K562 (cell line): ENCODE measurements around the gene ZNF438. TPM values are rescaled to one million over a fixed set of nuclear protein-coding genes. Genes with fewer than 3 reads are reported as not detected.

Experiments used
- ATAC-seq: fragments of 200-7000 bp; cut with Tn5 transposase; 3 replicates; pipeline ENCODE4 v1.9.1; 2020; ENCODE audit warnings: moderate library complexity
- BruUV-seq: library from RNA; stranded (reverse); fragments of 400-500 nt; replicated peaks from 2 replicates; lab custom pipeline; 2021; lab: Mats Ljungman, UMichigan
- CTCF ChIA-PET: fragments of 300-600 bp; formaldehyde crosslinking; extraction: SDS; loops from one replicate; lab custom pipeline; 2021; ENCODE audit warnings: low intra/inter-chr PET ratio; lab: Yijun Ruan, JAX
- POLR2A ChIA-PET: fragments of 300-600, 350-650 bp; sonication (Branson Sonifier 250); formaldehyde crosslinking; extraction: SDS; loops from one replicate; lab custom pipeline; 2021; ENCODE audit warnings: antibody characterized with exemption, inconsistent platforms; lab: Yijun Ruan, JAX
- DNase-seq, 4 experiments: peaks; one replicate each; pipeline versions ENCODE4 v3.0.0 to v3.0.0-alpha.2; 2011 to 2018; ENCODE audit warnings: low spot score in 3 of 4, mixed read lengths in 3 of 4; ENCODE audit errors: extremely low read depth in 1 of 4
- FAIRE-seq: peaks from 2 replicates; lab custom pipeline; 2011; peaks lifted over from hg19 to GRCh38; lab: Jason Lieb, UNC
- H2AFZ ChIP-seq: 2 replicates; pipeline ENCODE4 v1.6.0; 2011; ENCODE audit warnings: low read depth, low read length, control low read depth, inconsistent platforms
- H3K27ac ChIP-seq: fragments of 200-600 bp; 3 replicates; pipeline ENCODE4 v1.8.0; 2011; ENCODE audit warnings: low read depth, mild to moderate bottlenecking, control low read depth, inconsistent platforms, low read length, moderate library complexity, mixed read lengths; ENCODE audit errors: extremely low read depth
- H3K27me3 ChIP-seq, 2 experiments: fragments of 300-600 bp in 1 of 2; 2 replicates in 1 of 2; 3 replicates in 1 of 2; pipeline versions ENCODE4 v1.6.0 to v1.8.0; 2011; ENCODE audit warnings: inconsistent platforms in 2 of 2, low read length in 2 of 2, mild to moderate bottlenecking in 1 of 2, mixed read lengths in 1 of 2, moderate library complexity in 1 of 2; ENCODE audit not compliant: control insufficient read depth in 2 of 2, insufficient read depth in 2 of 2
- H3K36me3 ChIP-seq: fragments of 300-600 bp; 3 replicates; pipeline ENCODE4 v1.8.0; 2011; ENCODE audit warnings: mild to moderate bottlenecking, low read length, inconsistent platforms; ENCODE audit not compliant: control insufficient read depth, insufficient read depth
- H3K4me1 ChIP-seq, 2 experiments: fragments of 200-600 bp in 1 of 2; replicated peaks in 1 of 2; 2 replicates in 1 of 2; 3 replicates in 1 of 2; pipeline versions ENCODE4 v1.5.1 to v1.8.0; 2011; ENCODE audit warnings: inconsistent platforms in 2 of 2, low read length in 2 of 2, mild to moderate bottlenecking in 1 of 2, mixed read lengths in 1 of 2, moderate library complexity in 1 of 2; ENCODE audit not compliant: control insufficient read depth in 2 of 2, insufficient read depth in 2 of 2
- H3K4me2 ChIP-seq: 2 replicates; pipeline ENCODE4 v1.6.1; 2011; ENCODE audit warnings: low read length, control low read depth, inconsistent platforms, mixed read lengths; ENCODE audit not compliant: insufficient read depth
- H3K4me3 ChIP-seq: fragments of 200-600 bp; sonication (generic), shearing (Covaris generic); 2 replicates; pipeline ENCODE4 v1.5.1; 2016; ENCODE audit warnings: control low read depth, inconsistent platforms
- H3K79me2 ChIP-seq: fragments of 200-600 bp; 3 replicates; pipeline ENCODE4 v1.8.0; 2011; ENCODE audit warnings: low read length, inconsistent platforms; ENCODE audit not compliant: control insufficient read depth, insufficient read depth
- H3K9ac ChIP-seq, 2 experiments: 2 replicates each; pipeline versions ENCODE4 v1.6.0 to v1.6.1; 2011; ENCODE audit warnings: low read depth in 2 of 2, low read length in 2 of 2, control low read depth in 1 of 2, inconsistent platforms in 1 of 2, mild to moderate bottlenecking in 1 of 2, mixed read lengths in 1 of 2; ENCODE audit not compliant: insufficient read depth in 1 of 2
- H3K9me1 ChIP-seq: one replicate; pipeline ENCODE4 v1.6.0; 2011; ENCODE audit warnings: inconsistent platforms, mild to moderate bottlenecking, low read length, moderate library complexity; ENCODE audit not compliant: control insufficient read depth, insufficient read depth
- H3K9me3 ChIP-seq: replicated peaks from 2 replicates; pipeline ENCODE4 v1.5.1; 2011; ENCODE audit warnings: low read depth, low read length, inconsistent platforms; ENCODE audit not compliant: control insufficient read depth, insufficient read depth
- H4K20me1 ChIP-seq: replicated peaks from 2 replicates; pipeline ENCODE4 v1.6.1; 2011; ENCODE audit warnings: low read length, inconsistent platforms, mixed read lengths; ENCODE audit not compliant: control insufficient read depth, insufficient read depth
- ATF7 ChIP-seq: fragments of 450-650 bp; IDR thresholded peaks from 2 replicates; pipeline ENCODE4 v1.7.1; 2014; ENCODE audit warnings: mild to moderate bottlenecking, moderate library complexity
- BCOR ChIP-seq: fragments of 450-650 bp; IDR thresholded peaks from 2 replicates; pipeline ENCODE4 v1.6.1; 2016
- FOXA3 ChIP-seq, 2 experiments: fragments of 450-650 bp in 1 of 2; sonication (generic) in 1 of 2; formaldehyde crosslinking; IDR thresholded peaks in 1 of 2; conservative IDR thresholded peaks in 1 of 2; 2 replicates each; pipeline versions ENCODE4 v1.4.0 to v1.8.0; 2020 to 2022; ENCODE audit warnings: mild to moderate bottlenecking in 2 of 2, missing genetic modification reagents in 1 of 2
- GTF2F1 ChIP-seq: IDR thresholded peaks from 2 replicates; pipeline ENCODE4 v1.6.1; 2011; ENCODE audit warnings: low read depth, low read length, improper control_type of control experiment
- HNRNPLL ChIP-seq: fragments of 200-400 bp; formaldehyde crosslinking; IDR thresholded peaks from 2 replicates; pipeline ENCODE4 v1.6.1; 2017; ENCODE audit warnings: low read length, low read depth, mild to moderate bottlenecking; ENCODE audit not compliant: poor library complexity, severe bottlenecking
- KLF13 ChIP-seq: fragments of 450-650 bp; IDR thresholded peaks from 2 replicates; pipeline ENCODE4 v1.6.1; 2016; ENCODE audit warnings: missing genetic modification characterization, low read depth, mild to moderate bottlenecking, missing compliant biosample characterization, moderate library complexity, borderline replicate concordance
- RBFOX2 ChIP-seq: fragments of 200-400 bp; formaldehyde crosslinking; IDR thresholded peaks from 2 replicates; pipeline ENCODE4 v1.6.1; 2017; ENCODE audit warnings: low read depth, mild to moderate bottlenecking, low read length, moderate library complexity
- SREBF1 ChIP-seq: fragments of 150-350 bp; IDR thresholded peaks from 2 replicates; pipeline ENCODE4 v1.6.1; 2014; ENCODE audit warnings: antibody characterized with exemption, low read depth, low read length, borderline replicate concordance
- SREBF2 ChIP-seq: sonication (generic); formaldehyde crosslinking; IDR thresholded peaks from 2 replicates; pipeline ENCODE4 v1.4.0; 2020; ENCODE audit warnings: mild to moderate bottlenecking, missing genetic modification reagents
- ZNF274 ChIP-seq: IDR thresholded peaks from 2 replicates; pipeline ENCODE4 v1.6.1; 2011; ENCODE audit warnings: low read depth, mild to moderate bottlenecking, low read length, moderate library complexity, borderline replicate concordance
- ZNF561 ChIP-seq: fragments of 450-650 bp; formaldehyde crosslinking; conservative IDR thresholded peaks from 2 replicates; pipeline ENCODE4 v1.4.0; 2020; ENCODE audit warnings: mild to moderate bottlenecking, moderate library complexity
- WGBS: fragments of 100-300 bp; shearing (Covaris generic); methylation state at CpG from one replicate; pipeline ENCODE4 v1.1.6; 2016; ENCODE audit warnings: low coverage, mixed read lengths; ENCODE audit not compliant: insufficient coverage; ENCODE audit errors: missing lambda C conversion rate; 5-methylcytosine and 5-hydroxymethylcytosine counted together
- in situ Hi-C: fragments of 300-500 bp; cut with MboI; formaldehyde crosslinking; loops from 4 replicates; pipeline ENCODE4 v1.15.0; 2018; ENCODE audit warnings: inconsistent platforms, mixed read lengths
- intact Hi-C: fragments of 100-400 bp; cut with micrococcal nuclease; formaldehyde crosslinking; loops from 2 replicates; pipeline ENCODE4 v1.14.2; 2022
- polyA plus RNA-seq, 8 experiments: library from polyadenylated mRNA; depleted of rRNA in 4 of 8; stranded (reverse) in 5 of 8; unstranded in 3 of 8; fragments of >200 nt; fragmentation: Nextera tagmentation in 2 of 8; fragmentation: Illumina TruSeq in 1 of 8; extraction: Ambion mirVana in 2 of 8; extraction: Trizol in 1 of 8; gene quantifications; 2 replicates each; pipeline versions ENCODE4 v1.2.1 to v1.2.3, GENCODE V29; 2011 to 2014; ENCODE audit warnings: inconsistent platforms in 1 of 8, missing spikeins in 1 of 8
- total RNA-seq, 7 experiments: library from RNA; depleted of rRNA in 6 of 7; stranded (reverse); fragments of >200 nt in 6 of 7; fragmentation: Illumina TruSeq in 2 of 7; extraction: Trizol in 2 of 7; gene quantifications; 2 replicates each; pipeline versions ENCODE4 v1.2.1 to v1.2.3, GENCODE V29; 2011 to 2021; ENCODE audit warnings: low replicate concordance in 1 of 7

Gene ZNF438
- total and polyA plus RNA-seq, 9 of the 15 experiments (the other 6 are each of a cell fraction or from before 2014, with no cell fraction given): 0.45 to 1.5 (median 0.91) TPM

- TF ChIP-seq ATF7: no peak
- TF ChIP-seq GTF2F1: no peak
- TF ChIP-seq ZNF561 (CRISPR knock-in tag): no peak
- no peak for TF ChIP-seq RBFOX2
- no peak for TF ChIP-seq SREBF2
- no peak for TF ChIP-seq SREBF1
- no peak for TF ChIP-seq KLF13 (tag)
- no peak for TF ChIP-seq HNRNPLL
- no peak for TF ChIP-seq ZNF274
- no peak for TF ChIP-seq FOXA3 (CRISPR knock-in tag; conservative IDR thresholded peaks at IDR 0.05 in 1 of 2, IDR thresholded peaks at IDR 0.05 in 1 of 2)
- TF ChIP-seq BCOR: no peak
- DNase-seq: no peak
- no peak overlapping the region for H2AFZ ChIP-seq
- intact Hi-C loops (no loop called here), in situ Hi-C loops (no loop called here)
- no peaks in the 10 kb centered on the region for H3K4me1 ChIP-seq
- H3K36me3 ChIP-seq: no peaks in the 10 kb centered on the region
- no TSS peak for BruUV-seq
- POLR2A ChIA-PET: interaction anchor here (1.0 kb wide), 1 partner anchor 8 kb away, joined by 3 read pairs; no protein-coding TSS in a partner anchor
- WGBS: 0% methylated on average over 6 of the region's 6 CpGs
- no peak overlapping the region for H3K4me2 ChIP-seq
- no peaks in the 10 kb centered on the region for H3K9me3 ChIP-seq
- H3K9ac ChIP-seq: no peak overlapping the region
- no peak overlapping the region for H3K27ac ChIP-seq
- no peak for ATAC-seq
- CTCF ChIA-PET: no interaction called here
- H3K4me3 ChIP-seq: no peak overlapping the region
- H4K20me1 ChIP-seq: no peaks in the 10 kb centered on the region
- H3K9me1 ChIP-seq: no peaks in the 10 kb centered on the region
- H3K27me3 ChIP-seq: no peaks in the 10 kb centered on the region; a peak in 1 of 5 replicates
- peak; percentile 19 for FAIRE-seq
- no peaks in the 10 kb centered on the region for H3K79me2 ChIP-seq
Observed at GRCh38 chr10:30963992-30964930, 67.4 kb downstream of the ZNF438 start.
